Measurements from ENCODE around the gene APOBEC3G.
"Not testable (repeated sequence)": the region's sequence is repeated elsewhere in the genome, so short reads cannot be mapped to it uniquely, and the experiment has no call there.

The APOBEC3G gene

GRCh38 chr22:39066442-39067276 lies 10.4 kb upstream of the APOBEC3G start:
- not testable (repeated sequence) for DNase-seq (ENCODE audit: low read depth)

- no peak for DNase-seq (ENCODE audit: low read depth)
Measured at GRCh38 chr22:39068033-39068785, 8.9 kb upstream of the APOBEC3G start.

- no peak for DNase-seq (ENCODE audit: low read depth)
Measured at GRCh38 chr22:39070186-39070585, 6.9 kb upstream of the APOBEC3G start.

GRCh38 chr22:39072581-39072981 lies 4.5 kb upstream of the APOBEC3G start:
- DNase-seq (ENCODE audit: low read depth) = not testable (repeated sequence)

- DNase-seq (ENCODE audit: low read depth) = no peak
Measured at GRCh38 chr22:39073981-39074380, 3.1 kb upstream of the APOBEC3G start.

GRCh38 chr22:39076155-39077025 lies 685 bp upstream of the APOBEC3G start:
- DNase-seq (ENCODE audit: low read depth) = not testable (repeated sequence)

GRCh38 chr22:39077912-39078311 lies 837 bp downstream of the APOBEC3G start:
- not testable (repeated sequence) for DNase-seq (ENCODE audit: low read depth)

GRCh38 chr22:39078329-39078728 lies 1.3 kb downstream of the APOBEC3G start:
- DNase-seq (ENCODE audit: low read depth) = no peak

GRCh38 chr22:39079054-39079637 lies 2.1 kb downstream of the APOBEC3G start:
- DNase-seq (ENCODE audit: low read depth) = not testable (repeated sequence)

GRCh38 chr22:39080052-39080762 lies 3.1 kb downstream of the APOBEC3G start:
- DNase-seq (ENCODE audit: low read depth) = no peak

GRCh38 chr22:39081016-39081415 lies 3.9 kb downstream of the APOBEC3G start:
- no peak for DNase-seq (ENCODE audit: low read depth)

- DNase-seq (ENCODE audit: low read depth) = no peak
Measured at GRCh38 chr22:39081598-39081997, 4.5 kb downstream of the APOBEC3G start.

GRCh38 chr22:39083212-39084165 lies 6.4 kb downstream of the APOBEC3G start:
- DNase-seq (ENCODE audit: low read depth) = no peak

- DNase-seq (ENCODE audit: low read depth) = no peak
Measured at GRCh38 chr22:39084666-39085065, 7.6 kb downstream of the APOBEC3G start.

- DNase-seq (ENCODE audit: low read depth) = no peak
Measured at GRCh38 chr22:39087098-39087497, 10.0 kb downstream of the APOBEC3G start.

GRCh38 chr22:39087881-39088684 lies 11.0 kb downstream of the APOBEC3G start:
- no peak for DNase-seq (ENCODE audit: low read depth)

- no peak for DNase-seq (ENCODE audit: low read depth)
Measured at GRCh38 chr22:39088685-39089032, 11.6 kb downstream of the APOBEC3G start.

- DNase-seq (ENCODE audit: low read depth) = no peak
Measured at GRCh38 chr22:39089928-39090327, 12.9 kb downstream of the APOBEC3G start.

GRCh38 chr22:39090426-39091064 lies 13.5 kb downstream of the APOBEC3G start:
- DNase-seq (ENCODE audit: low read depth) = no peak
